H9 (cell line): Measurements from ENCODE around the gene TRERF1. TPM values are rescaled to one million over a fixed set of nuclear protein-coding genes. Genes with fewer than 3 reads are reported as not detected.

Experiments used
- DNase-seq: peaks from one replicate; pipeline ENCODE4 v3.0.0-alpha.2; 2017
- H2AFZ ChIP-seq: one replicate; pipeline ENCODE4 v1.6.1; 2013; ENCODE audit warnings: mild to moderate bottlenecking, low read length, control low read depth, moderate library complexity
- H2AK5ac ChIP-seq: 2 replicates; pipeline ENCODE4 v1.6.1; 2013; ENCODE audit warnings: low read length, control low read depth, mixed read lengths; ENCODE audit not compliant: insufficient read length
- H2BK120ac ChIP-seq: one replicate; pipeline ENCODE4 v1.6.1; 2013; ENCODE audit warnings: low read depth, mild to moderate bottlenecking, low read length, control low read depth, inconsistent platforms; ENCODE audit not compliant: poor library complexity, severe bottlenecking
- H2BK12ac ChIP-seq: 2 replicates; pipeline ENCODE4 v1.6.1; 2013; ENCODE audit warnings: low read length, control low read depth, mixed read lengths, low read depth; ENCODE audit not compliant: insufficient read length
- H2BK15ac ChIP-seq: 2 replicates; pipeline ENCODE4 v1.6.1; 2013; ENCODE audit warnings: low read depth, low read length, control low read depth
- H2BK20ac ChIP-seq: one replicate; pipeline ENCODE4 v1.6.1; 2013; ENCODE audit warnings: low read depth, mild to moderate bottlenecking, low read length, control low read depth, inconsistent platforms; ENCODE audit not compliant: poor library complexity, severe bottlenecking
- H2BK5ac ChIP-seq: 2 replicates; pipeline ENCODE4 v1.6.1; 2013; ENCODE audit warnings: low read length, control low read depth, mixed read lengths; ENCODE audit not compliant: insufficient read length
- H3K14ac ChIP-seq: 2 replicates; pipeline ENCODE4 v1.6.1; 2013; ENCODE audit warnings: low read length, control low read depth; ENCODE audit not compliant: insufficient read depth
- H3K18ac ChIP-seq: 2 replicates; pipeline ENCODE4 v1.6.1; 2013; ENCODE audit warnings: low read depth, mild to moderate bottlenecking, mixed read lengths, low read length, control low read depth; ENCODE audit not compliant: insufficient read length
- H3K23ac ChIP-seq: 2 replicates; pipeline ENCODE4 v1.6.1; 2013; ENCODE audit warnings: low read length, control low read depth, mixed read lengths, low read depth; ENCODE audit not compliant: insufficient read length
- H3K23me2 ChIP-seq: 2 replicates; pipeline ENCODE4 v1.6.1; 2013; ENCODE audit warnings: low read depth, mild to moderate bottlenecking, mixed read lengths, low read length, control low read depth; ENCODE audit not compliant: insufficient read length, poor library complexity, severe bottlenecking
- H3K27ac ChIP-seq: 2 replicates; pipeline ENCODE4 v1.5.1; 2013; ENCODE audit warnings: low read length, control low read depth, mixed read lengths, low read depth; ENCODE audit not compliant: insufficient read length
- H3K27me3 ChIP-seq: 2 replicates; pipeline ENCODE4 v1.6.1; 2013; ENCODE audit warnings: low read length, control low read depth, inconsistent platforms; ENCODE audit not compliant: insufficient read depth
- H3K4ac ChIP-seq: 2 replicates; pipeline ENCODE4 v1.6.1; 2013; ENCODE audit warnings: low read depth, mild to moderate bottlenecking, control low read depth, inconsistent platforms, low read length, moderate library complexity
- H3K4me1 ChIP-seq: 2 replicates; pipeline ENCODE4 v1.6.1; 2013; ENCODE audit warnings: low read length, control low read depth, inconsistent platforms; ENCODE audit not compliant: insufficient read depth
- H3K4me2 ChIP-seq: 2 replicates; pipeline ENCODE4 v1.6.1; 2013; ENCODE audit warnings: low read length, control low read depth, mixed read lengths; ENCODE audit not compliant: insufficient read length, insufficient read depth
- H3K56ac ChIP-seq: 2 replicates; pipeline ENCODE4 v1.6.1; 2013; ENCODE audit warnings: low read depth, mild to moderate bottlenecking, mixed read lengths, low read length, control low read depth; ENCODE audit not compliant: insufficient read length
- H3K79me1 ChIP-seq: 2 replicates; pipeline ENCODE4 v1.6.1; 2013; ENCODE audit warnings: low read depth, mild to moderate bottlenecking, moderate library complexity, low read length, control low read depth, inconsistent platforms; ENCODE audit not compliant: insufficient read depth, poor library complexity, severe bottlenecking
- H3K79me2 ChIP-seq: 2 replicates; pipeline ENCODE4 v1.6.1; 2013; ENCODE audit warnings: low read length, control low read depth, inconsistent platforms; ENCODE audit not compliant: insufficient read depth
- H3K9ac ChIP-seq: 2 replicates; pipeline ENCODE4 v1.6.1; 2013; ENCODE audit warnings: low read length, control low read depth, mixed read lengths; ENCODE audit not compliant: insufficient read length; ENCODE audit errors: extremely low read depth
- H3K9me3 ChIP-seq: one replicate; pipeline ENCODE4 v1.6.1; 2013; ENCODE audit warnings: low read depth, low read length, inconsistent platforms; ENCODE audit not compliant: control insufficient read depth
- H3T11ph ChIP-seq: one replicate; pipeline ENCODE4 v1.6.1; 2013; ENCODE audit warnings: mild to moderate bottlenecking, low read length, control low read depth, inconsistent platforms
- H4K20me1 ChIP-seq: one replicate; pipeline ENCODE4 v1.6.1; 2013; ENCODE audit not compliant: control insufficient read depth, insufficient read length, insufficient read depth
- H4K5ac ChIP-seq: 2 replicates; pipeline ENCODE4 v1.6.1; 2013; ENCODE audit warnings: low read depth, mild to moderate bottlenecking, mixed read lengths, low read length, control low read depth; ENCODE audit not compliant: insufficient read length
- H4K8ac ChIP-seq: replicated peaks from 2 replicates; pipeline ENCODE4 v1.6.1; 2013; ENCODE audit warnings: low read length, control low read depth, mixed read lengths, low read depth; ENCODE audit not compliant: insufficient read length
- H4K91ac ChIP-seq: 2 replicates; pipeline ENCODE4 v1.6.1; 2013; ENCODE audit warnings: low read depth, mild to moderate bottlenecking, moderate library complexity, mixed read lengths, low read length, control low read depth; ENCODE audit not compliant: insufficient read length
- H3K27ac Mint-ChIP-seq, 3 experiments: 2 replicates in 2 of 3; 3 replicates in 1 of 3; pipeline ENCODE4 v1.8.0; 2020 to 2021; ENCODE audit warnings: mixed read lengths in 3 of 3, mild to moderate bottlenecking in 1 of 3, moderate library complexity in 1 of 3
- H3K27me3 Mint-ChIP-seq: 2 replicates; pipeline ENCODE4 v1.8.0; 2021; ENCODE audit warnings: low read depth, mild to moderate bottlenecking, moderate library complexity, mixed read lengths
- H3K36me3 Mint-ChIP-seq, 3 experiments: 2 replicates in 2 of 3; 3 replicates in 1 of 3; pipeline ENCODE4 v1.8.0; 2020 to 2021; ENCODE audit warnings: low read depth in 3 of 3, mixed read lengths in 3 of 3; ENCODE audit not compliant: insufficient read depth in 1 of 3
- H3K4me1 Mint-ChIP-seq, 2 experiments: 2 replicates each; pipeline ENCODE4 v1.8.0; 2020; ENCODE audit warnings: mixed read lengths in 2 of 2
- H3K4me3 Mint-ChIP-seq, 2 experiments: 2 replicates in 1 of 2; 3 replicates in 1 of 2; pipeline ENCODE4 v1.8.0; 2020 to 2021; ENCODE audit warnings: mild to moderate bottlenecking in 2 of 2, mixed read lengths in 2 of 2, moderate library complexity in 1 of 2
- H3K9me3 Mint-ChIP-seq, 2 experiments: 2 replicates in 1 of 2; 3 replicates in 1 of 2; pipeline ENCODE4 v1.8.0; 2020; ENCODE audit warnings: mild to moderate bottlenecking in 2 of 2, mixed read lengths in 2 of 2, moderate library complexity in 1 of 2
- WGBS: extraction: QIAGEN DNeasy Blood & Tissue Kit; methylation state at CpG from one replicate; pipeline ENCODE4 v1.1.7; 2013; ENCODE audit warnings: missing lambda C conversion rate, low lambda C conversion rate, mixed read lengths; ENCODE audit not compliant: insufficient read length; ENCODE audit errors: extremely low coverage; 5-methylcytosine and 5-hydroxymethylcytosine counted together
- total RNA-seq: library from RNA; stranded (reverse); gene quantifications from 2 replicates; pipeline ENCODE4 v1.2.1, GENCODE V29; 2021
- TF ChIP-seq, protein P1 (sequence below): fragments of 200-600 bp; sonication (generic); conservative IDR thresholded peaks from 3 replicates; pipeline ENCODE4 v1.8.0; 2021; ENCODE audit warnings: antibody characterized with exemption, mild to moderate bottlenecking

TRERF1 gene
- total RNA-seq, 1 experiment from 2014 or later, result 19.7 TPM

DNA sequence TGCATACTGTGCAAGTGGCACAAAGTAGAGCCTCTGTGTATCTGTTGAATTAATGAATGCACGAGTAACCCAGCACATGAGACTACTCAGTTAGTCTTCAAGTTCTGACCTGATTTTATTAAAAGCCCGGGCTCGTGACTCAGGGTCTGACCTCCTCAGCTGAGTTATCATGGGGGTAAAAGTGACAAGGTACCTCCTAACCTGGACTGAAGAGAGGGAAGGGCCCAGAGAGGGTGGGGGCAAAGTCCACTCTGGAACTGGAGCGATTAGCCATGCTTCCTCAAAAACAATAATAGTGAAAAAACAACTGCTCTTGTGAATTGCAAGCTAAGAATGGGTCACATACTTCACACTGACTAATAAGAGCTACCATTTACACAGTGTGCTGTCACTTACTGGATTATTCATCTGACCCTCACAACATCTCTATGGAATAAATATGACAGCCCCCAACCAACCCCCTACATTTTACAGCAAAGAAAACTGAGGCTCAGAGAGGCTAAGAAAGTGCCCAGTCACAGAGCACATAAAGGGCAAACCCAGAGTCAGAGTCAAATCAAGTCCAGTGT is 26.7 kb downstream of the TRERF1 start:
- Histone ChIP-seq H2BK120ac (no peak overlapping the region), H3K79me1 (peaks cover 6% of the 10 kb centered on the region), H2BK20ac (no peak overlapping the region), H3K23ac (no peak overlapping the region), H4K91ac (no peak overlapping the region), H3K23me2 (no peaks in the 10 kb centered on the region), H3K18ac (no peak overlapping the region), H4K8ac (no peak overlapping the region), H3K14ac (no peak overlapping the region), H2BK15ac (no peak overlapping the region), H3K9ac (no peak overlapping the region), H3K27me3 (no peaks in the 10 kb centered on the region), H2AFZ (no peak overlapping the region), H3K27ac (no peak overlapping the region), H3K4me1 (peaks cover 7% of the 10 kb centered on the region; the same call in 1 of the 2 replicates), H3K79me2 (peaks cover 14% of the 10 kb centered on the region; the same call in 1 of the 2 replicates), H4K20me1 (peaks cover 3% of the 10 kb centered on the region), H2BK5ac (no peak overlapping the region), H2BK12ac (no peak overlapping the region), H3T11ph (no peak overlapping the region), H3K4ac (no peak overlapping the region), H3K56ac (no peak overlapping the region), H3K4me2 (no peak overlapping the region), H3K9me3 (no peaks in the 10 kb centered on the region), H4K5ac (no peak overlapping the region), H2AK5ac (no peak overlapping the region)
- Mint-ChIP-seq H3K9me3 (no peaks in the 10 kb centered on the region), H3K27me3 (no peaks in the 10 kb centered on the region), H3K36me3 (peaks cover 1 to 20% (median 10%) of the 10 kb centered on the region in 3 experiments; a peak in 5 of 7 replicates), H3K27ac (no peak overlapping the region), H3K4me1 (peaks cover 39 to 44% of the 10 kb centered on the region in 2 experiments), H3K4me3 (no peak overlapping the region; a peak in 1 of 5 replicates)
- no CpG with 5 or more reads among the region's 4 CpGs for WGBS
- no peak for DNase-seq
- TF ChIP-seq, protein P1, sequence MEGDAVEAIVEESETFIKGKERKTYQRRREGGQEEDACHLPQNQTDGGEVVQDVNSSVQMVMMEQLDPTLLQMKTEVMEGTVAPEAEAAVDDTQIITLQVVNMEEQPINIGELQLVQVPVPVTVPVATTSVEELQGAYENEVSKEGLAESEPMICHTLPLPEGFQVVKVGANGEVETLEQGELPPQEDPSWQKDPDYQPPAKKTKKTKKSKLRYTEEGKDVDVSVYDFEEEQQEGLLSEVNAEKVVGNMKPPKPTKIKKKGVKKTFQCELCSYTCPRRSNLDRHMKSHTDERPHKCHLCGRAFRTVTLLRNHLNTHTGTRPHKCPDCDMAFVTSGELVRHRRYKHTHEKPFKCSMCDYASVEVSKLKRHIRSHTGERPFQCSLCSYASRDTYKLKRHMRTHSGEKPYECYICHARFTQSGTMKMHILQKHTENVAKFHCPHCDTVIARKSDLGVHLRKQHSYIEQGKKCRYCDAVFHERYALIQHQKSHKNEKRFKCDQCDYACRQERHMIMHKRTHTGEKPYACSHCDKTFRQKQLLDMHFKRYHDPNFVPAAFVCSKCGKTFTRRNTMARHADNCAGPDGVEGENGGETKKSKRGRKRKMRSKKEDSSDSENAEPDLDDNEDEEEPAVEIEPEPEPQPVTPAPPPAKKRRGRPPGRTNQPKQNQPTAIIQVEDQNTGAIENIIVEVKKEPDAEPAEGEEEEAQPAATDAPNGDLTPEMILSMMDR, result no peak
